ENCODE data around the gene KCNH3. TPM values are rescaled to one million over a fixed set of nuclear protein-coding genes. Genes with fewer than 3 reads are reported as not detected.

The KCNH3 gene
- total RNA-seq, 4 donors from 2014 or later: 0.63 to 1.7 (median 0.79) TPM

DNA sequence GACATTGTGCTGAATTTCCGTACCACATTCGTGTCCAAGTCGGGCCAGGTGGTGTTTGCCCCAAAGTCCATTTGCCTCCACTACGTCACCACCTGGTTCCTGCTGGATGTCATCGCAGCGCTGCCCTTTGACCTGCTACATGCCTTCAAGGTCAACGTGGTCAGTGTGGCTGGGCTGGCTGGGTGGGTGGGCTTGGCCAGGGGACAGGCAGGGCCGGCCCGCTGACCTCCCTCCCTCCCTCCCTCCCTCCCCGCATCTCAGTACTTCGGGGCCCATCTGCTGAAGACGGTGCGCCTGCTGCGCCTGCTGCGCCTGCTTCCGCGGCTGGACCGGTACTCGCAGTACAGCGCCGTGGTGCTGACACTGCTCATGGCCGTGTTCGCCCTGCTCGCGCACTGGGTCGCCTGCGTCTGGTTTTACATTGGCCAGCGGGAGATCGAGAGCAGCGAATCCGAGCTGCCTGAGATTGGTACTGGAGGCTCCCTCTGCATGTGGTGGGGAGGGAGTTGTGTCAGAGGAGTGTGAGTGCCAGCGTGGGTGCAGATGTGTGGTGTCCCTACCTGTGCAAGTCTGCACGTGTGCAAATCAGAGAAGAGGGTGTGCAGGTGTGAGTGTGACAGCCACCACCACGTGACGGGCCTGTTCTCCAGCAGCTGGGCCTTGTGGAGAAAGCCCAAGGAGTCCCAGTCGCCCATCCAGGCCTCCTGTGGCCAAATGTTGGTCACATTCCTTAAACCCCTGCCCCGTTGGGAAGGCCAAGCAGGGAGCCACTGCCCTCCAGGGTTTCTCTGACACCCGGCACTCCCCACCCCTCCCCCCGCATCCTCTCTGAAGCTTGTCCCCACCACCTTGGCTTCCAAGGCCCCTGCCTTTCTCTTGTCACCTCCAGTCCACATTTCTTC lies 5.3 kb downstream of the KCNH3 start:
- ATAC-seq (ENCODE audit: low FRiP score): no peak
- DNase-seq (ENCODE audit: low spot score): no peak
- TF ChIP-seq, protein P1, sequence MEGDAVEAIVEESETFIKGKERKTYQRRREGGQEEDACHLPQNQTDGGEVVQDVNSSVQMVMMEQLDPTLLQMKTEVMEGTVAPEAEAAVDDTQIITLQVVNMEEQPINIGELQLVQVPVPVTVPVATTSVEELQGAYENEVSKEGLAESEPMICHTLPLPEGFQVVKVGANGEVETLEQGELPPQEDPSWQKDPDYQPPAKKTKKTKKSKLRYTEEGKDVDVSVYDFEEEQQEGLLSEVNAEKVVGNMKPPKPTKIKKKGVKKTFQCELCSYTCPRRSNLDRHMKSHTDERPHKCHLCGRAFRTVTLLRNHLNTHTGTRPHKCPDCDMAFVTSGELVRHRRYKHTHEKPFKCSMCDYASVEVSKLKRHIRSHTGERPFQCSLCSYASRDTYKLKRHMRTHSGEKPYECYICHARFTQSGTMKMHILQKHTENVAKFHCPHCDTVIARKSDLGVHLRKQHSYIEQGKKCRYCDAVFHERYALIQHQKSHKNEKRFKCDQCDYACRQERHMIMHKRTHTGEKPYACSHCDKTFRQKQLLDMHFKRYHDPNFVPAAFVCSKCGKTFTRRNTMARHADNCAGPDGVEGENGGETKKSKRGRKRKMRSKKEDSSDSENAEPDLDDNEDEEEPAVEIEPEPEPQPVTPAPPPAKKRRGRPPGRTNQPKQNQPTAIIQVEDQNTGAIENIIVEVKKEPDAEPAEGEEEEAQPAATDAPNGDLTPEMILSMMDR (IDR thresholded peaks at IDR 0.05): no peak

DNA sequence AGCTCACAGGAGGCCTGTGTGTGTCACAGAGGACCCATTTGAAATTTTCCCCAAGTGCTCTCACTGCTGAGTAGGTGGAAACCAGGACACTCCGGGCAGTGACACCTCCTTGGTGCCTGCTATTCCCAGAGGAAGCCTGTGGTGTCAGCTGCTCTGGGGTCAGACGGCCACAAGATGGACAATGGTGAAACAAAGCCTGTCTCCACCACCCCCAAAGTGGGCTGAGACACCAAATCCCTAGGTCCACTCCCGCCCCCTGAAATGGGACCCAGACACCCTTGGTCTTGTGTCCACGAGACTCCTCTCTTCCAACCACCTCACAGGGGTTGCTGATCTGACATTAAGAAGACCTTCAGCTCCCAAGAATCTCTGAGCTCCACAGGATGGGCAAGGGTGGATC lies 7.0 kb downstream of the KCNH3 start:
- DNase-seq (ENCODE audit: low spot score): no peak
- ATAC-seq (ENCODE audit: low FRiP score): no peak
- TF ChIP-seq, protein P1 (IDR thresholded peaks at IDR 0.05): no peak

DNA sequence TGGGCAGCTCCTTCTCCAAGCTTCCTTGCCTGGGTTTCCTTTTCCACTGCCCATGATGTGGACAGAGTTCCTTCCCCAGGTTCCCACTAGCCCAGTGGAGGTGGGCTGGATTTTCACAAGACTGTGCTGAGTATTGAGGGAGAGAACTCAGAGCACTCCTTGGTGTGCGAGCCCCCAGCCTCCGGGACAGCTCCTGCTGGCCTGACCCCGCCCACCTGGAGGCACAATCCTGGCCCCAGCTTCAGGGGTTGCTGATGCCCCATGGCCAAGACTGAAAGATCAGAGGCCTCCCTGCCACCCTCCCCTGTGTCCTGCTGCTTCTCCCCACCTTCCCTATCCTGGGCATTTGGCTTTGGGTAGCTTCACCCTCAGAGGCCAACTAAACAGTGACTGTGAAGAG lies 7.7 kb downstream of the KCNH3 start:
- no peak for DNase-seq (ENCODE audit: low spot score)

DNA sequence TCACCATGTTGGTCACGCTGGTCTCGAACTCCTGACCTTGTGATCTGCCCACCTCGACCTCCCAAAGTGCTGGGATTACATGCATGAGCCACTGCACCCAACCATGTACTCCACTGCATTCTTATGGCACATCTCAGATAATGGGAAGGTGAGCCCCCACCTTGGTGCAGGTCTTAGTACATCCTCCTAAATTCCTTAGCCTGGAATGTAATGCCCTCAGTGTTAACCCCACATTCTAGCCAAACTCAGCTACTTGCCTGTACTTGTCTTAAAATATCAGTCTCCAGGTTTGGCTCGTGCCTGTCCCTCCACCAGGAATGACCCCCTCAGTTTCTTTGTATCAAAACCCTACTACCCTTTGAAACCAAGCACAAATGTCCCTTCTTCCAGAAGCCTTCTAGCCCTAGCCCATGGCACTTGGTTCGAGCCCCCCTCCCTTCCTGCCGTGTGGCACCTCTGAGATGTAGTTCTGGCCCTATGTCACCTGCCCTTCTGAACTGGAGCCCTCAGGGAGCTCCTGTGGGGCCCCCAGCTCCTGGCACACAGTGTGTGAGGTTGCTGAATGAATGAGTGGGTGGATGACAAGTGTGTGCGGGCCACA lies 8.4 kb downstream of the KCNH3 start:
- no peak for ATAC-seq (ENCODE audit: low FRiP score)
- TF ChIP-seq, protein P1 (IDR thresholded peaks at IDR 0.05): no peak
- DNase-seq (ENCODE audit: low spot score): no peak

More for the DNA sequence above, 7.7 kb downstream of the KCNH3 start:
- TF ChIP-seq, protein P1 (IDR thresholded peaks at IDR 0.05): no peak
- ATAC-seq (ENCODE audit: low FRiP score): no peak

DNA sequence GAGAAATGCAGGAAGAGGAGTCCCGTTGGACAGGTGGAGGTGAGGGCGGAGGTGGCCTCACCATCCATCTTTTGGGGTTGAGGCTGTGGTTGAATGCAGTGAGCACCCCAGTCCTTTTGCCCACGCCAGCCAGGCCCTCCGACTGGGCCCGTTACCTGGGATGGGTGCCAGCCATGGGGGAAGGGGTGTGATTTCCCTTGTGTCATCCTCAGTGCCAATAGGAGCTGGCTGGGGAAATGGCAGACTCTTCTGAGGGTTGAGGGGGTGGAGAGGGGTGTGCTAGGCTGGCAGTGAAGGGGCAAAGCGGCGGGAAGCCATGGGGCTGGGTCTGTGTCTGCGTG lies 9.6 kb downstream of the KCNH3 start:
- DNase-seq (ENCODE audit: low spot score) (no peak), ATAC-seq (ENCODE audit: low FRiP score) (no peak)
- TF ChIP-seq, protein P1 (IDR thresholded peaks at IDR 0.05): no peak

DNA sequence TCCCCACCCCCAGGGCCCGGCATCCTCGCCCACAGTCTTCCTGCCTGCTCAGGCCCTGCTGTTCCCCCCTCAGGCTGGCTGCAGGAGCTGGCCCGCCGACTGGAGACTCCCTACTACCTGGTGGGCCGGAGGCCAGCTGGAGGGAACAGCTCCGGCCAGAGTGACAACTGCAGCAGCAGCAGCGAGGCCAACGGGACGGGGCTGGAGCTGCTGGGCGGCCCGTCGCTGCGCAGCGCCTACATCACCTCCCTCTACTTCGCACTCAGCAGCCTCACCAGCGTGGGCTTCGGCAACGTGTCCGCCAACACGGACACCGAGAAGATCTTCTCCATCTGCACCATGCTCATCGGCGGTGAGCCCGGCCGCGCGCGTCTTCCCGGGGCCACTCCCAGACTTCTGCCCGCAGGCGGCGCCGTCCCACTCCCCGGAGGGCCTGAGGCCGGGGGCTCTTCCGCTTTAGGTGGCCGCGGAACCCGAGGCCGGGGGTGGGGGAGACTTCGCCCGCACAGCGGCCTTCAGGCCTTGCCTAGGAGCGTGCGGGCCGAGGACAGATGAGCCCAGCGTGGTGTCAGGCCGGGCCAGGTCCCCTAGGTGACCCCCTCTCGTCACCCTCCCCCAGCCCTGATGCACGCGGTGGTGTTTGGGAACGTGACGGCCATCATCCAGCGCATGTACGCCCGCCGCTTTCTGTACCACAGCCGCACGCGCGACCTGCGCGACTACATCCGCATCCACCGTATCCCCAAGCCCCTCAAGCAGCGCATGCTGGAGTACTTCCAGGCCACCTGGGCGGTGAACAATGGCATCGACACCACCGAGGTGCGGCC lies 10.2 kb downstream of the KCNH3 start:
- TF ChIP-seq, protein P1 (IDR thresholded peaks at IDR 0.05): no peak
- DNase-seq (ENCODE audit: low spot score): no peak
- no peak for ATAC-seq (ENCODE audit: low FRiP score)
